GM12878 (cell line): ENCODE results near the gene GKAP1. TPM values are rescaled to one million over a fixed set of nuclear protein-coding genes. Genes with fewer than 3 reads are reported as not detected.

Experiments used
- ATAC-seq: fragments of 200-7000 bp; cut with Tn5 transposase; 3 replicates; pipeline ENCODE4 v1.9.1; 2020; ENCODE audit warnings: mild to moderate bottlenecking, moderate library complexity
- BruUV-seq: library from RNA; stranded (reverse); fragments of 400-500 nt; replicated peaks from 2 replicates; lab custom pipeline; 2021; lab: Mats Ljungman, UMichigan
- CTCF ChIA-PET: fragments of 300-600 bp; sonication (Branson Sonifier 250); formaldehyde crosslinking; extraction: SDS; loops from one replicate; lab custom pipeline; 2021; ENCODE audit warnings: inconsistent platforms; lab: Yijun Ruan, JAX
- POLR2A ChIA-PET: fragments of 350-600 bp; formaldehyde crosslinking; extraction: SDS; loops from one replicate; lab custom pipeline; 2021; ENCODE audit warnings: inconsistent platforms; lab: Charles Lee
- RAD21 ChIA-PET: fragments of 300-600 bp; sonication (Branson Sonifier 250); formaldehyde crosslinking; loops from one replicate; lab custom pipeline; 2023; ENCODE audit warnings: antibody characterized with exemption; ENCODE audit not compliant: unreplicated experiment; lab: Charles Lee
- SMC1A ChIA-PET: fragments of 300-600 bp; sonication (Branson Sonifier 250); formaldehyde crosslinking; loops from one replicate; lab custom pipeline; 2023; ENCODE audit not compliant: unreplicated experiment, uncharacterized antibody; lab: Charles Lee
- DNase-seq: peaks from one replicate; pipeline ENCODE4 v3.0.0-alpha.2; 2011; ENCODE audit warnings: low read depth, low spot score
- FAIRE-seq: peaks from 3 replicates; lab custom pipeline; 2011; peaks lifted over from hg19 to GRCh38; lab: Jason Lieb, UNC
- H2AFZ ChIP-seq: 2 replicates; pipeline ENCODE4 v1.6.0; 2011; ENCODE audit warnings: low read depth, low read length, control low read depth; ENCODE audit not compliant: control insufficient read depth
- H3K27ac ChIP-seq: 2 replicates; pipeline ENCODE4 v1.5.1; 2011; ENCODE audit warnings: control low read depth; ENCODE audit not compliant: control insufficient read depth, insufficient read depth
- H3K27me3 ChIP-seq, 2 experiments: replicated peaks in 1 of 2; 2 replicates each; pipeline versions ENCODE4 v1.6.0 to v1.6.1; 2011; ENCODE audit warnings: low read length in 1 of 2; ENCODE audit not compliant: control insufficient read depth in 2 of 2, insufficient read depth in 2 of 2
- H3K36me3 ChIP-seq, 2 experiments: 2 replicates each; pipeline ENCODE4 v1.5.1; 2011; ENCODE audit warnings: low read length in 1 of 2; ENCODE audit not compliant: control insufficient read depth in 2 of 2, insufficient read depth in 2 of 2
- H3K4me1 ChIP-seq: 2 replicates; pipeline ENCODE4 v1.6.1; 2011; ENCODE audit warnings: mild to moderate bottlenecking, low read length, moderate library complexity, mixed read lengths; ENCODE audit not compliant: control insufficient read depth, insufficient read depth
- H3K4me2 ChIP-seq: 2 replicates; pipeline ENCODE4 v1.6.0; 2011; ENCODE audit warnings: control low read depth; ENCODE audit not compliant: control insufficient read depth, insufficient read depth
- H3K4me3 ChIP-seq: fragments of 200-600 bp; sonication (generic); 2 replicates; pipeline ENCODE4 v1.5.1; 2016
- H3K79me2 ChIP-seq: 2 replicates; pipeline ENCODE4 v1.6.0; 2011; ENCODE audit warnings: low read length; ENCODE audit not compliant: control insufficient read depth, insufficient read depth
- H3K9ac ChIP-seq: 2 replicates; pipeline ENCODE4 v1.8.0; 2011; ENCODE audit warnings: low read length, control low read depth, mixed read lengths; ENCODE audit not compliant: control insufficient read depth, insufficient read depth
- H3K9me3 ChIP-seq: replicated peaks from 3 replicates; pipeline ENCODE4 v1.5.1; 2011; ENCODE audit warnings: mild to moderate bottlenecking, low read length; ENCODE audit not compliant: control insufficient read depth, insufficient read depth
- H4K20me1 ChIP-seq: 2 replicates; pipeline ENCODE4 v1.6.0; 2011; ENCODE audit not compliant: control insufficient read depth, insufficient read depth
- ATF3 ChIP-seq: IDR thresholded peaks from 2 replicates; pipeline ENCODE4 v1.6.1; 2011; ENCODE audit warnings: low read depth, mild to moderate bottlenecking, low read length, moderate library complexity, borderline replicate concordance; ENCODE audit errors: extremely low read depth
- ESRRA ChIP-seq: IDR thresholded peaks from 2 replicates; pipeline ENCODE4 v1.6.1; 2012; ENCODE audit warnings: mild to moderate bottlenecking, low read length, improper control_type of control experiment
- ETV6 ChIP-seq, 2 experiments: fragments of 450-650 bp in 1 of 2; IDR thresholded peaks in 1 of 2; conservative IDR thresholded peaks in 1 of 2; 2 replicates each; pipeline ENCODE4 v1.6.1; 2014; ENCODE audit warnings: antibody characterized with exemption in 1 of 2, borderline replicate concordance in 1 of 2, low read depth in 1 of 2, mild to moderate bottlenecking in 1 of 2, moderate library complexity in 1 of 2
- NFXL1 ChIP-seq: fragments of 450-650 bp; IDR thresholded peaks from 2 replicates; pipeline ENCODE4 v1.6.1; 2017; ENCODE audit warnings: antibody characterized with exemption, mild to moderate bottlenecking, borderline replicate concordance
- NFYA ChIP-seq: IDR thresholded peaks from 2 replicates; pipeline ENCODE4 v1.6.1; 2011; ENCODE audit warnings: low read depth, mild to moderate bottlenecking, low read length, improper control_type of control experiment, borderline replicate concordance
- NR2C2 ChIP-seq: IDR thresholded peaks from 2 replicates; pipeline ENCODE4 v1.6.1; 2011; ENCODE audit warnings: borderline replicate concordance, low read depth; ENCODE audit not compliant: control insufficient read depth, insufficient read length
- NR2F1 ChIP-seq: fragments of 450-650 bp; conservative IDR thresholded peaks from 2 replicates; pipeline ENCODE4 v1.6.1; 2017; ENCODE audit warnings: mild to moderate bottlenecking
- PKNOX1 ChIP-seq: fragments of 450-650 bp; IDR thresholded peaks from 2 replicates; pipeline ENCODE4 v1.6.1; 2016; ENCODE audit warnings: mild to moderate bottlenecking
- SIN3A ChIP-seq: IDR thresholded peaks from 2 replicates; pipeline ENCODE4 v1.6.1; 2012; ENCODE audit warnings: low read depth, low read length, improper control_type of control experiment
- SMAD1 ChIP-seq: fragments of 450-650 bp; IDR thresholded peaks from 2 replicates; pipeline ENCODE4 v1.6.1; 2018; ENCODE audit warnings: mild to moderate bottlenecking, low read depth; ENCODE audit not compliant: partially characterized antibody
- SMARCA5 ChIP-seq: fragments of 450-650 bp; IDR thresholded peaks from 2 replicates; pipeline ENCODE4 v1.6.1; 2017; ENCODE audit warnings: mild to moderate bottlenecking
- TCF12 ChIP-seq: IDR thresholded peaks from 2 replicates; pipeline ENCODE4 v1.6.1; 2011; ENCODE audit warnings: low read depth, mild to moderate bottlenecking, low read length
- YBX1 ChIP-seq: fragments of 450-650 bp; IDR thresholded peaks from 2 replicates; pipeline ENCODE4 v1.6.1; 2016; ENCODE audit warnings: antibody characterized with exemption
- ZNF687 ChIP-seq: fragments of 450-650 bp; IDR thresholded peaks from 2 replicates; pipeline ENCODE4 v1.6.1; 2017; ENCODE audit warnings: mild to moderate bottlenecking, moderate library complexity
- WGBS: methylation state at CpG from one replicate; pipeline ENCODE4 v1.1.6; 2016; ENCODE audit warnings: low lambda C conversion rate; ENCODE audit not compliant: insufficient replicate concordance, insufficient coverage; ENCODE audit errors: missing lambda C conversion rate; 5-methylcytosine and 5-hydroxymethylcytosine counted together
- in situ Hi-C: fragments of 300-500 bp; cut with MboI; formaldehyde crosslinking; loops from 9 replicates; pipeline ENCODE4 v1.14.3; 2018; ENCODE audit warnings: mixed read lengths
- intact Hi-C: fragments of 100-400 bp; cut with micrococcal nuclease; formaldehyde crosslinking; loops from one replicate; pipeline ENCODE4 v1.14.2; 2022; ENCODE audit not compliant: unreplicated experiment
- polyA plus RNA-seq, 11 experiments: library from polyadenylated mRNA; depleted of rRNA in 4 of 11; unstranded in 6 of 11; stranded (reverse) in 5 of 11; fragments of >200 nt; fragmentation: Nextera tagmentation in 4 of 11; fragmentation: Illumina TruSeq in 1 of 11; extraction: Ambion mirVana in 4 of 11; extraction: Trizol in 1 of 11; gene quantifications; 1 replicate in 1 of 11; 2 replicates in 10 of 11; pipeline versions ENCODE4 v1.2.1 to v1.2.3, GENCODE V29; 2011 to 2016; ENCODE audit warnings: inconsistent platforms in 2 of 11, missing spikeins in 2 of 11, low read depth in 1 of 11
- total RNA-seq, 4 experiments: library from RNA; depleted of rRNA in 3 of 4; stranded (reverse); fragments of >200 nt in 3 of 4; fragmentation: Illumina TruSeq in 1 of 4; extraction: Trizol in 1 of 4; gene quantifications; 2 replicates each; pipeline versions ENCODE4 v1.2.1 to v1.2.3, GENCODE V29; 2013 to 2021

The GKAP1 gene
- total and polyA plus RNA-seq, 10 of the 15 experiments (the other 5 are each of a cell fraction or from before 2014, with no cell fraction given): 0.92 to 5.1 (median 2.7) TPM

GRCh38 chr9:83708515-83709158, 108.9 kb downstream of the GKAP1 start (continued):
- TF ChIP-seq SMARCA5 (0 out of 2 replicates have a peak, but pooled peaks have one; percentile 53), NFYA (no peak), TCF12 (0 out of 2 replicates have a peak, but pooled peaks have one; percentile 17), PKNOX1 (0 out of 2 replicates have a peak, but pooled peaks have one; percentile 38)

- POLR2A ChIA-PET: interaction anchor here (0.6 to 2.0 kb wide), 10 partner anchors 8 to 272 kb away, joined by 3 to 10 read pairs (median 5); partner anchors contain the start of genes HNRNPK, IDNK and RMI1
- BruUV-seq: no TSS peak
- H3K36me3 ChIP-seq: no peaks in the 10 kb centered on the region
- peak within 1 kb of the TSS; percentile 84 for H3K9ac ChIP-seq
- H3K27me3 ChIP-seq: no peaks in the 10 kb centered on the region
- H3K27ac ChIP-seq: peak within 1 kb of the TSS; percentile 96
- peaks cover 49% of the 10 kb centered on the region for H3K79me2 ChIP-seq
- peak within 1 kb of the TSS; percentile 77 for H3K4me2 ChIP-seq
- in situ Hi-C loops (no loop called here), intact Hi-C loops (loop anchor here (1.0 to 5.0 kb wide), 3 partner anchors 86 to 274 kb away; partner anchors contain the start of genes HNRNPK, KIF27 and RMI1)
- WGBS: 1% methylated on average over 63 of the region's 67 CpGs
- H2AFZ ChIP-seq: peak within 1 kb of the TSS; percentile 92
- RAD21 ChIA-PET: interaction anchor here (0.9 to 3.5 kb wide), 13 partner anchors 8 to 272 kb away, joined by 3 to 17 read pairs (median 5); partner anchors contain the start of gene HNRNPK
- ATAC-seq (peak; percentile 86), FAIRE-seq (peak; percentile 95), DNase-seq (peak; percentile 72)
- SMC1A ChIA-PET: interaction anchor here (0.9 to 4.2 kb wide), 8 partner anchors 8 to 87 kb away, joined by 3 to 18 read pairs (median 8); partner anchors contain the start of gene IDNK
- H3K9me3 ChIP-seq: no peaks in the 10 kb centered on the region
- CTCF ChIA-PET: interaction anchor here (0.8 to 4.7 kb wide), 18 partner anchors 8 to 373 kb away, joined by 3 to 22 read pairs (median 5); partner anchors contain the start of gene IDNK
- no peaks in the 10 kb centered on the region for H4K20me1 ChIP-seq
- no peaks in the 10 kb centered on the region for H3K4me1 ChIP-seq
- H3K4me3 ChIP-seq: peak within 1 kb of the TSS; percentile 90
- no peak for TF ChIP-seq YBX1
- no peak for TF ChIP-seq NR2C2
- TF ChIP-seq SMAD1: peak; percentile 42
- peak; percentile 65; the same call in 1 of the 2 replicates for TF ChIP-seq ATF3
- TF ChIP-seq ZNF687: peak; percentile 72; the same call in 1 of the 2 replicates
- TF ChIP-seq NFXL1: no peak
- TF ChIP-seq SIN3A: peak; percentile 10; the same call in 1 of the 2 replicates
- 0 out of 2 replicates have a peak, but pooled peaks have one; percentile 25 for TF ChIP-seq NR2F1
- no peak for TF ChIP-seq ESRRA
- TF ChIP-seq ETV6 (conservative IDR thresholded peaks at IDR 0.05 in 1 of 2, IDR thresholded peaks at IDR 0.05 in 1 of 2; ENCODE audit: borderline replicate concordance in 1 of 2, low read depth in 1 of 2): no peak; a peak in 1 of 4 replicates
- peak; percentile 74; the same call in 1 of the 2 replicates for TF ChIP-seq TCF12
Measured at GRCh38 chr9:83707768-83708514, 109.6 kb downstream of the GKAP1 start, which contains the start of gene UBQLN1. UBQLN1 (minus strand) TSS chr9:83707958; CDS start chr9:83707679, 279 bp downstream.
